Measurements from ENCODE around the gene ARFGEF2.
"Not testable (repeated sequence)": the region's sequence is repeated elsewhere in the genome, so short reads cannot be mapped to it uniquely, and the experiment has no call there.

ARFGEF2 gene

GRCh38 chr20:48930035-48930434 lies 8.5 kb downstream of the ARFGEF2 start:
- DNase-seq: no peak

DNA sequence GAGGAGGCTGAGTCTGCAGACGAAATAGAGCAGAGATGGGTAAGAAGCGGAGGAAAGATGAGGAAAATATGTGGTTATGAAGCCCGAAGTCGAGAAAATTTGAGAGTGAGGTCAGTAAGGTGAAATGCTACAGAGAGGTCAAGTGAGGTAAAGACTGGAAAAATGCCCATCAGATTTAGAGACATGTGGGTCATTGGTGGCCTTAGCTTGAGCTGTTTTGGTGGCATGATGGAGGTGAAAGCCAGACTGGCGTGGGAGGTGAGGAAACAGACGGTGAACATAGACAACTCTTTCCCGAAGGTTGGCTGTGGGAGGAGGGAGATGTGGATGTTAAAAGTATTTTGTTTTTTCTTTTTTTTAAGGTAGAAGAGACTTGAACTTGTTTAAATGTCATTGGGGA lies 9.4 kb downstream of the ARFGEF2 start:
- DNase-seq: no peak

DNA sequence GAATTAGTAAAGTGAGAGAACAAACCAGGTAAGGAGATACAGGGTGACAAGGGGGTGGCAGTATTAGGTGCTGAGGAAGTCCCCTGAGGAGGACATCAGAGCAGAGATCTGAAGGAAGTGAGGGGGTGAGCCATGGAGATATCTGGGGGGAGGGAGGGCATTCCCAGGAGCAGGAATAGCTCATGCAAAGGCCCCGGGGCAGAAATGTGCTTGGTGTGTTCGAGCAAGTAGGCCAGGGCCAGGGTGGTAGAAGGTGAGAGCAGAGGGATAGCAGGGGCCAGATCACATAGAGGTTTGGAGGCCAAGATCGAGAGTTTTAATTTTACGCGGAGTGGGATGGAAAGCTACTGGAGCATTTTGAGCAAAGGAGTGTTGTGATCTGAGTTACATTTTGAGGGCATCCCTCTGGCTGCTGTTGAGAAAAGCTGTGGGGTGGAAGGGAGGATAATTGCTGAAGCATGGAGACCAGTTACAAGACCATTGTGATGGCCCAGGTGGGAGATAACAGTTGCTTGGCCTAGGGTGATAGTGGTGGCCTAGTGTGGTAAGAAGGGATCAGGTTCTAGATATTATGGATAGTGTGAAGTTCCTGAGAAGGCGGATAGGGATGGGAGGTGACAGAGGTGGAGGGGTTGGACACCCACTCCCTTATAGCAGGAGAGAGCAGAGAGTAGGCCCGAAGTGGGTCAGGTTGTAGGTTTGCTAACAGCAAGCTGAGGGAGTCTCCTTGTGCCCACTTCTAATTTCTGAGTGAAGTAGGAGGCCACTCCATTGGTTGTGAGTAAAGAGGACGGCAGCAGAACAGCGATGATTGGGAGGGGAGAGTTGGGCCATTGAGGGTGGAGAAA lies 10.2 kb downstream of the ARFGEF2 start:
- no peak for DNase-seq

DNA sequence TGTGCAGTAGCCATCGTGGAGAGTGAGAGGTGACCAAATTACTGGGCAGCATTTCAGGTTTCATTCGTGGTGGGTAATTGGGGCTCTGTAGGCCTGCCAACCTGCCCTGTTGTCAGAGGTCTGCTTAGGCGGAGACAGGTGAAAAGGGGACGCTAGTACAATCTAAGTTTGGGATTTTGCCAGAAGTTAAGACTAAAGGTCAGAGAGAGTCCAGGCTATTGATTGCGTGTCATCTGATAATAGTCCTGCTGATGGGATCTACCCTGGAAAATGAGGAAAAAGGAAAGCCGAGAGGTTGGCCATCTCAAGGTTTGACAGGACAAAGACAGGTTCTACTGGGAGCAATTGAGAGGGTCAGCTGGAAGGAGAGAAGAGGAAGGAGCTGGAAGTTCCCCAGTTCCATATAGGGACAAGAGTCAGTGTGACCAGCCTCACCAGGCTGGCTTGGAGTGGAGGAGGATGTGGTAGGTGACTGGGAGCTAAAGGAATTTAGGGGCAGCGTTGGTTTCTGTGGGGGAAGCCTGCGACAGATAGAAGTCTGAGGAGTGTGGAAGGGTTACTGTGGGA lies 10.9 kb downstream of the ARFGEF2 start:
- peak in 1 of 2 experiments; percentile 33 for DNase-seq

GRCh38 chr20:48933017-48933766 lies 11.7 kb downstream of the ARFGEF2 start:
- DNase-seq: no peak

DNA sequence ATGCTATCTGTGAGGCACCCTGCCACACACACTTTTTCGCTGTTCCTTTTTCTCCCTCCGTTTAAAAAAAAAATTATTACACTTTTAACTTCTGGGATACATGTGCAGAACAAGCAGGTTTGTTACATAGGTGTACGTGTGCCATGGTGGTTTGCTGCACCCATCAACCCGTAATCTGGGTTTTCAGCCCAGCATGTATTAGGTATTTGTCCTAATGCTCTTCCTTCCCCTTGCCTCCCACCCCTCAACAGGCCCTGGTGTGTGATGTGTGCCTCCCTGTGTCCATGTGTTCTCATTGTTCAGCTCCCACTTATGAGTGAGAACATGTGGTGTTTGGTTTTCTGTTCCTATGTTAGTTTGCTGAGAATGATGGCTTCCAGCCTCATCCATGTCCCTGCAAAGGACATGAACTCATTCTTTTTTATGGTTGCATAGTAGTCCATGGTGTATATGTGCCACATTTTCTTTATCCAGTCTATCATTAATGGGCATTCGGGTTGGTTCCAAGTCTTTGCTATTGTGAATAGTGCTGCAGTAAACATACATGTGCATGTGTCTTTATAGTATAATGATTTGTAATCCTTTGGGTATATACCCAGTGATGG lies 12.9 kb downstream of the ARFGEF2 start:
- not testable (repeated sequence) for DNase-seq

DNA sequence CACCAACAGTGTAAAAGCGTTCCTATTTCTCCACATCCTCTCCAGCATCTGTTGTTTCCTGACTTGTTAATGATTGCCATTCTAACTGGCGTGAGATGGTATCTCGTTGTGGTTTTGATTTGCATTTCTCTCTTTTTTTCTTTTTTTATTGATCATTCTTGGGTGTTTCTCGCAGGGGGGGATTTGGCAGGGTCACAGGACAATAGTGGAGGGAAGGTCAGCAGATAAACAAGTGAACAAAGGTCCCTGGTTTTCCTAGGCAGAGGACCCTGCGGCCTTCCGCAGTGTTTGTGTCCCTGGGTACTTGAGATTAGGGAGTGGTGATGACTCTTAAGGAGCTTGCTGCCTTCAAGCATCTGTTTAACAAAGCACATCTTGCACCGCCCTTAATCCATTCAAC lies 13.5 kb downstream of the ARFGEF2 start:
- DNase-seq: not testable (repeated sequence)

GRCh38 chr20:48936178-48936577 lies 14.7 kb downstream of the ARFGEF2 start:
- DNase-seq: not testable (repeated sequence)

DNA sequence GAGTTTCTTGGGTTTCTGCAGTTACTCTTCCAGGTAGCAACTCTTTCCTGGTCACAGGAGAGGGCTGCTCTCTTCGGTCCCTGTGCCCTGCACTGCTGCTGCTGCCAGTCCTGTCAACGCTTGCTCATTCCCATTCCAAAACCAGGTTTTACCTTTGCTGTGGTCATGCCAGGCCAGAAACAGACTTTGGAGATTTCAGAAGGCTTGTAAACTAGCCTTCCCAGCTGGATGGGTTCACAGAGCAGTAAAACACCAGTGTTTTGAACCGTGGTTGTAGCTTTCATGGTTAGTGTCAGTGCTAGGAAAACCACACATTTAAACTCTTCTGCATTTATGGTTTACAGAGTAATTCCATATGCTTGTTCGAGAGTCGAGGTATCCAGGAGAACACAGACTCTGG lies 16.2 kb downstream of the ARFGEF2 start:
- DNase-seq: no peak

DNA sequence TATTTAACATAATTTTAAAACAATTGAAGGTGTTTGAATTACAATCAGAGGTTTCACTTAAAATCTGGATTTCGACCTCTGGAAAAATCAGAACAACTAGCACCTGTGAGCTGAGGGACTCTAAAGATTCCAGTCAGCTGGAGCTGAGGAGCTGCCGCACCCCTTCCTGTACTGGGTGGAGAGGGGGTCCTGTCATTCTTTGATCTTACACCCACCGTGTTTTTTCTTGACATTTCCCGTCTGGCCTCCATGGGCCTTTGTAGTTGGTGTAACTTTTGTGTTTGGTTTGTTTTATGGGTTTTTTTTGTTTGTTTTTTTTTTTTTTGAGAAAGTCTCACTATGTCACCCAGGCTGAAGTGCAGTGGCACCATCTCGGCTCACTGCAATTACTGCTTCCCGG lies 17.2 kb downstream of the ARFGEF2 start:
- no peak for DNase-seq

- no peak for DNase-seq
These were observed 18.7 kb downstream of the ARFGEF2 start for GRCh38 chr20:48940170-48940569.

DNA sequence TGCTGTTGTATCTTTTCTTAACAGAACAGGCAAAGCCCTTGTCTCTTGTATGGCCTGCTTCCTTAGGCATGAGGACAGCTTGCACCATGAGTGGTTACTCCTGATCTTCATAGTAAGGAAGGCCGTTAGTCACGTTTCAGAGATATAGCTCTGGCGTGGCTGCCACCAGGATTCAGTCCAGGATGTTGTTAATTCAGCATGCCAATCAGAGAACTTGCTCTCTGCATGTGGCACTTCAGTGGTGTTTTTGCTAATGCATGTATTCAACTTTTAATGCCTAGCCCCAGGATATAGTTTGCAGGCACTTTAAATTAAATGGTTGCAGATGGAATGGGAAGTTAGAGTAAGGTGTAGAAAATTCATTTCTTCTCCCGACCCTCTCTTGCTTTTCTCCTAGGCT lies 20.0 kb downstream of the ARFGEF2 start:
- DNase-seq: no peak

DNA sequence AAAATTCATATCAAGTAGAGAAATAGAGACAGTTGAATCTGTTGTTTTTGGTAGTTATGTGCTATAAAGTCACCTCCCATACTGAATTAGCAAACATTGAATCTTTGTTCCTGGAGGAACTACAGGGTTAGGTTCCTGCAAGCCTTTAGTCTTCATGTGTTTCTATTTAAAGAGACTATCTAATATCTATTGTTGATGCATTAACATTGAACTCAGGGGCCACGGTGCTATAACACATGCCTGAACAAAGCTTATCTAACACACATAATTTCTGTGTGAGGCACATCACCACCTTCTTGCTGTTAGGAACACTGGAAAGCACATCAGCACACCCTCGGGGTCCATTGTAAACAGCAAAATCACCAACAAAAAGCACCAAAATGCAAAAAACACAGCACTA lies 21.2 kb downstream of the ARFGEF2 start:
- no peak for DNase-seq

DNA sequence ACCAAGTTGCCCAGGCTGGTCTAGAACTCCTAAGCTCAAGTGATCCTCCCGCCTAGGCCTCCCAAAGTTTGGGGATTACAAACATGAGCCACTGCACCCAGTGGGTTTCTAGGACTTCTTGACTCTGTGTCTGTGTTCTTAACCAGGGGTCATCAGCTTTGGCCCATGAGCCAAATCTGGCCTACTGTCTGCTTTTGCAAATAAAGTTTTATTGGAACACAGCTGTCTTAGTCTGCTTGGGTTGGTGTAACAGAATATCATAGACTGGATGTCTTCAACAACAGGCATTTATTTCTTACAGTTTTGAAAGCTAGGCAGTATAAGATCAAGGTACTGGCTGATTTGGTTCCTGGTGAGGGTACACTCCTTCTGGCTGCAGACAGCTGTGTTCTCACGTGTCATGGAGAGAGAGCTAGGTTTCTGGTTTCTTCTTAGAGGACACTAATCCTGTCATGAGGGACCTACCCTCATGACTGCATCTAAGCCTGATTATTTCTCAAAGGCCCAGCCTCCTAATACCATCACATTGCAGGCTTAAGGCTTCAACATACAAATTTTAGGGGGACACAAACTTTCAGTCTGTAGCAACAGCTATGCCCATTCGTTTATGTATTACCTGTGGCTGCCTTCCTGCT lies 23.3 kb downstream of the ARFGEF2 start:
- no peak for DNase-seq

DNA sequence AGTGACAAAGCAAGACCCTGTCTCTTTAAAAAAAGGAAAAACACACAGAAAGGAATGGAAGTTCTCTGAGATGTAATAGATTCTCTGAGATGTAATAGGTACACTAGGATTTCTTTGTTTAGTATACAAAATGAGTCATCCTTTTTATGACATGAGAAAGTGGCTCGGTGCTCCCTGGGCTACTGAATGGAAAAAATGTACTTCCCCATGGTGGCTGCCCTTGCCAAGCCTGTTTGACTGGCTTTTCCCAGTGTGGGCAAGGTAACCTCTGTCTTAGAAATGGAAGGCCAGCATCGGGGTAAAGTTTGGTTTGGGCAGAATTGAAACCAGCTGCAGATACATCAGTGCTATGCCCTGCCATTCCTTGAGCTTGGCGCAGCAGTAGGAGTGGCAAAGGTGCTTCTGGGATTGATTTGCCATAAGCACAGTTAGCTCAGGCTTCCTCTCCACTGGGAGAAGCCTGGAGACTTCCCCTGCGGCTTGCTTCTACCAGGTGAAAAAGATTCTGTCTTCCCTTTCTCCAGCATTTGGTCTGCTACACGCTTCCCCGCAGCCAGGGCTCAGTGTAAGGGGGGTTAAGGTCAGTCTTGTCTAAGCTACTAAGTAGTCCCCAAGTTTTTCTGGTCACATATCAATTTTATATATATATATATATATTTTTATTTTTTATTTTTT lies 24.5 kb downstream of the ARFGEF2 start:
- DNase-seq: peak in 1 of 2 experiments; percentile 32

DNA sequence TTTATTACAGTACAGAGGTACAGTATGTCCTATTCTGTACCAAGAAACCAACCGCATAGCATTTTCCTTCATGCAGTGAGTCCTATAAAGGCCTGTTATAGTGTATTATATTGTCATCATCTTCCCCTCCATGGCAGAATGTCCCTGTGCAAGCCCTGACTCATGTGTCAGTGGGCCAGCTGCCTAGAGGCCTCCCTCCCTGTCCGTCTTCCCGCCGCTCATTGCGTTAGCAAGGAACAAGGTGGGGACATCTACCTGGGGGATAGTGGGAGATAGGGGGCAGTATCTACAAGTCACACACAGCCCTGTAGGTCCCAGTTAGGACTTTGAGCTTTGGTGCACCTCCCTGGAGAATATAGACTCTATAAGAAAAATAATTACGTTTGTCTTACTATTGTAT lies 27.1 kb downstream of the ARFGEF2 start:
- no peak for DNase-seq

DNA sequence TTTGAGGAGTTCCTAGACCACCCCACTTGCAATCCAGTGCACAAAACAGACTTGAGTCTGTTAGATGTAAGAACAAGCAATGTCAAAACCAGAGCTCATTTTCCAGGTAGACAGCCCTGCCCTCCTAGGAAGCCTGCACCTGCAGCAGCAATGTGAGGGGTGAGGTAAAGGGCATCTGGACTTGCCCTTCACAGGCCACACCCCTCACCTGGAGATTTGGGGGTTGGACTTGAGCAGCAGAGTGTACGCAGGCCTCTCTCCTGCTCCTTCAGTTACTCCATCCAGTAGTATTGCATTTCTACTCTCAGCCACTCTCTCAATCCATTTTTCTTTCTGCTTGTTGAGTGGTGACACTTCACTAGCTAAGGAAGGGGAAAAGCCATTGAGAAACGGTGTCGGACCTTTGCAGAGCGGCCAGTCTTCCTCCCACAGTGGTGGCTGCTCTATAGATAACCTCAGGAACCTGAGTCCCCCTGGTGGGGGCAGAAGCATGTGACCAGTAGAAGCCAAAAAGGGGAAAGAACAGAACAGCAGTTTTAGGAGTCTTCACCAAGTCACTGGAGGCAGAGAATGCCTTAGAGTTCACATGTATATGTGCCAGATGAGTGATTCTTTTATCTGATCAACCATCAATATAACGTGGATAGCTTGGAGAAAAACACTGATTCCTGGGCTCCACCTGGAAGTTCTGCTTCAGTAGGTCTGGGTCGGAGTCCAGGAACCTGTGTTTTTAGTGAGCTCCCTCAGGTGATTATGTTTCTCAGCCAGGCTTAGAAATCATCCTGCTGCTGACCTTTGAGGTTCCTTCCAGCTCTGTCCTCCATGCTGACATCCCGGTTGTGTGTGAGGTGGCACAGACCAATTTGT lies 28.0 kb downstream of the ARFGEF2 start:
- no peak for DNase-seq

DNA sequence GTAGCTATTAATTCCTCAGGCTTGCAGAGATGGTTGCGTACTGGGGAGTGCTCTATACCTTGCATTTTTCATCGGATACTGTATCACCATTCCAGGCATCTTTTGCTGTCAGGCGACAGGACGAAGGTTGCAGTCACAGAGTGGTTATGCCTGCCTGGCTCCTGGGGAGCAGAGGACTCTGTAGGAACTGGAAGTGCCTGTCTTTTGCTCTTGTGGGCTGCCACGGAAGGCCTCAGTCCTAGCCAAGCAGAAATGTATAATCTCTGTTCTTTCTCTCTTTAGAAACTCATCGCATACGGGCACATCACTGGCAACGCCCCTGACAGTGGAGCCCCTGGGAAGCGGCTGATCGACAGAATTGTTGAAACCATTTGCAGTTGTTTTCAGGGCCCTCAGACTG lies 29.5 kb downstream of the ARFGEF2 start:
- DNase-seq: no peak

DNA sequence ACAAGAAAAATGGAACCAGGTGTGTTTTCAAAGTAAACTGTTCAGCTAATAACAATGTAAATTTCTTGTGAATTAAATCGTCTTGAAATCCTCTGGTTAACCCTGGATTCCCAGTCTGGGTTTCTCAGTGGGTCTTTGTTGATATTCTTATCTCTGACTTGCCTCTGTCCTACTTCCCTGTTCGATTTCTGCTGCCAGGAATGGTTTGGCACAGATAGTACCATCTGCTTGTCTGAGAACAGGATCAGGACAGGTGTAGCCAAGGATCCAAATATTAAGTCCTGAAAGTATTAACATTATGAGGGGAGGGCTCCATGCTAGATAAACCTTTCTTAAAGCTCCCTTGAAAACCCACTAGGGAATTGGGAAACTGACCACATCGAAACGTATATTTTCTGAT lies 30.1 kb downstream of the ARFGEF2 start:
- no peak for DNase-seq

DNA sequence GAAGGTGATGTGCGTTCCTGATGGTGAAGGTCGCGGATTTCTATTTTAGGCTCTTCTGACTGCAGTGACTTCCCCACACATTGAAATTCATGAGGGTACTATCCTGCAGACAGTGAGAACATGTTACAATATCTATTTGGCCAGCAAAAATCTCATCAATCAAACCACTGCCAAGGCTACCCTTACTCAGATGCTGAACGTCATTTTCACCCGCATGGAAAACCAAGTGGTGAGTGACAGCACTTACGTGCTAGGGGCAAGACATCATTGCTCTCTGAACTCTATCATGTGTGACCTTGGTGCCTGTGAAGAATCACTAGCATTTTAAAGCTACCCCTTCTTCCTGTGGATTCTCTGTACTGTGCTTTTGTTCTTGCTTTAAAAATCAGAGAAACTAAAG lies 31.1 kb downstream of the ARFGEF2 start:
- no peak for DNase-seq

DNA sequence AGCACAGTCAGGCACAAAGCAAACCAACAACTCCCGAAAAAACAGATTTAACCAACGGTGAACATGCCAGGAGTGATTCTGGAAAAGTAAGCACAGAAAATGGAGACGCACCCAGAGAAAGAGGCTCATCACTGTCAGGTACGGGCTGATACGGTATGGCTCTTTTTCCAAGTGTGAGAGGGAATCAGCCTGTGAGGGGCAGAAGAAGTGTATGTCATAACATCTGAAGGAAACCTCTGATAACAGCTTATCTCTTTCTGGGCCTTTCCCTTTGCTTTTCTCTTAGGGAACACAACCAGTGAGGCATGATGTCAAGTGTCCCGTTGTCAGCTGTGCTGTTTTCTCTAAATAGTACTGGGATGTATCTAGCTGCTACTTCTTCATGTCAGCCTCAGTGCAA lies 32.1 kb downstream of the ARFGEF2 start:
- no peak for DNase-seq

All from SW 1271 (cell line).